SU-DHL-6 (cell line): ENCODE measurements around the gene TRIM3.

Experiments used
- EZH2phosphoT487 ChIP-seq: fragments of 200-600 bp; sonication (generic), shearing (Covaris generic); conservative IDR thresholded peaks from 2 replicates; pipeline ENCODE4 v1.6.1; 2018; ENCODE audit warnings: mild to moderate bottlenecking, antibody characterized with exemption, low read length, moderate library complexity, mixed read lengths
- TF ChIP-seq, protein P1 (sequence below): fragments of 200-600 bp; sonication (generic); IDR thresholded peaks from one replicate; pipeline ENCODE4 v1.5.1; 2017; ENCODE audit warnings: antibody characterized with exemption, mild to moderate bottlenecking, low read length, moderate library complexity; ENCODE audit not compliant: insufficient read depth, poor library complexity, severe bottlenecking

GRCh38 chr11:6437993-6438392 lies 35.7 kb downstream of the TRIM3 start:
- TF ChIP-seq, protein P1, sequence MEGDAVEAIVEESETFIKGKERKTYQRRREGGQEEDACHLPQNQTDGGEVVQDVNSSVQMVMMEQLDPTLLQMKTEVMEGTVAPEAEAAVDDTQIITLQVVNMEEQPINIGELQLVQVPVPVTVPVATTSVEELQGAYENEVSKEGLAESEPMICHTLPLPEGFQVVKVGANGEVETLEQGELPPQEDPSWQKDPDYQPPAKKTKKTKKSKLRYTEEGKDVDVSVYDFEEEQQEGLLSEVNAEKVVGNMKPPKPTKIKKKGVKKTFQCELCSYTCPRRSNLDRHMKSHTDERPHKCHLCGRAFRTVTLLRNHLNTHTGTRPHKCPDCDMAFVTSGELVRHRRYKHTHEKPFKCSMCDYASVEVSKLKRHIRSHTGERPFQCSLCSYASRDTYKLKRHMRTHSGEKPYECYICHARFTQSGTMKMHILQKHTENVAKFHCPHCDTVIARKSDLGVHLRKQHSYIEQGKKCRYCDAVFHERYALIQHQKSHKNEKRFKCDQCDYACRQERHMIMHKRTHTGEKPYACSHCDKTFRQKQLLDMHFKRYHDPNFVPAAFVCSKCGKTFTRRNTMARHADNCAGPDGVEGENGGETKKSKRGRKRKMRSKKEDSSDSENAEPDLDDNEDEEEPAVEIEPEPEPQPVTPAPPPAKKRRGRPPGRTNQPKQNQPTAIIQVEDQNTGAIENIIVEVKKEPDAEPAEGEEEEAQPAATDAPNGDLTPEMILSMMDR: no peak
- TF ChIP-seq EZH2phosphoT487: no peak
